Sigmoid colon (tissue), 7 donors: ENCODE data around the gene CFTR. TPM values are rescaled to one million over a fixed set of nuclear protein-coding genes. Genes with fewer than 3 reads are reported as not detected.
"Not testable (repeated sequence)": the region's sequence is repeated elsewhere in the genome, so short reads cannot be mapped to it uniquely, and the experiment has no call there.

Experiments
- DNase-seq: peaks from one replicate; pipeline ENCODE4 v3.0.0-alpha.2; 2019
- H3K27ac ChIP-seq, 4 donors: fragments of 200-600 bp; sonication (generic); one replicate each; pipeline ENCODE4 v1.5.1; 2016 to 2019; ENCODE audit warnings: mild to moderate bottlenecking in 1 of 4
- H3K27me3 ChIP-seq, 3 donors: fragments of 200-600 bp; sonication (generic); one replicate each; pipeline ENCODE4 v1.5.1; 2019; ENCODE audit warnings: mild to moderate bottlenecking in 1 of 3
- H3K36me3 ChIP-seq, 4 donors: fragments of 200-600 bp; sonication (generic); one replicate each; pipeline ENCODE4 v1.5.1; 2016 to 2019
- H3K4me1 ChIP-seq, 4 donors: fragments of 200-600 bp; sonication (generic); one replicate each; pipeline ENCODE4 v1.5.1; 2017 to 2019
- H3K4me3 ChIP-seq, 4 donors: fragments of 200-600 bp; sonication (generic); one replicate each; pipeline ENCODE4 v1.5.1; 2017 to 2019; ENCODE audit warnings: mild to moderate bottlenecking in 2 of 4, moderate library complexity in 1 of 4
- H3K9me3 ChIP-seq, 4 donors: fragments of 200-600 bp in 3 of 4; sonication (generic) in 3 of 4; one replicate each; pipeline versions ENCODE4 v1.5.1 to v1.6.1; 2013 to 2019
- EP300 ChIP-seq, 4 donors: sonication (generic); formaldehyde crosslinking; IDR thresholded peaks; one replicate each; pipeline ENCODE4 v1.6.1; 2017; ENCODE audit warnings: antibody characterized with exemption in 4 of 4
- POLR2A ChIP-seq, 2 donors: fragments of 450-650 bp; IDR thresholded peaks; one replicate each; pipeline ENCODE4 v1.6.1; 2016; ENCODE audit warnings: antibody characterized with exemption in 2 of 2, mild to moderate bottlenecking in 2 of 2, moderate library complexity in 2 of 2
- POLR2AphosphoS5 ChIP-seq, 4 donors: sonication (generic); formaldehyde crosslinking; IDR thresholded peaks; one replicate each; pipeline ENCODE4 v1.6.1; 2017; ENCODE audit warnings: antibody characterized with exemption in 4 of 4
- WGBS, 2 donors: extraction: QIAGEN DNeasy Blood & Tissue Kit; methylation state at CpG; one replicate each; pipeline ENCODE4 v1.1.7; 2013; 5-methylcytosine and 5-hydroxymethylcytosine counted together
- intact Hi-C: fragments of 100-400 bp; cut with DNase I; formaldehyde crosslinking; loops from one replicate; pipeline ENCODE4 v1.15.1; 2023
- polyA plus RNA-seq, 3 donors: library from polyadenylated mRNA; stranded (reverse); fragments of 200-250 nt; gene quantifications; one replicate each; pipeline ENCODE4 v1.2.3, GENCODE V29; 2013
- total RNA-seq, 4 donors: library from RNA; depleted of rRNA; stranded (reverse); fragments of >200 nt; gene quantifications; one replicate each; pipeline ENCODE4 v1.1.0, GENCODE V29; 2016
- TF ChIP-seq, protein P1 (sequence below), 4 experiments: fragments of 450-650 bp in 3 of 4; fragments of 200-600 bp in 1 of 4; IDR thresholded peaks; one replicate each; pipeline ENCODE4 v1.5.1; 2016 to 2019; ENCODE audit warnings: antibody characterized with exemption in 4 of 4, mild to moderate bottlenecking in 3 of 4, moderate library complexity in 2 of 4
- donor health status: healthy with polysubstance abuse.
- donor health status: Bipolar disorder and iron deficiency.
- donor health status: healthy.

Gene CFTR
- total and polyA plus RNA-seq, 7 donors = under 0.01 to 39.9 (median 3.4) TPM; not detected in 1

DNA sequence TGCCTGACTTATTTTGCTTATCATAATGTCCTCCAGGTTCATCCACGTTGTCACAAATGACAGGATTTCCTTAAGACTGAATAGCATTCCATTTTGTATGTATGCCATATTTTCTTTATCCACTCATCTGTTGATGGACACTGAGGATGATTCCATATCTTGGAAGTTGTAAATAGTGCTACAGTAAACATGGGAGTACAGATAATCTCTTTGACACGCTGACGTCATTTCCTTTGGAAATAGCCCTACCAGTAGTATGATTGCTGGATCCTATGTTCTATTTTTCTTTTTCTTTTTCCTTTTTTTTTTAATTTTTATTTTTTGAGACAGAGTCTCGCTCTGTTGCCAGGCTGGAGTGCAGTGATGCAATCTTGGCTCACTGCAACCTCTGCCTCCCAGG, 225.8 kb downstream of the CFTR start:
- intact Hi-C loops = no loop called here
- H3K36me3 ChIP-seq = no peaks in the 10 kb centered on the region
- H3K4me3 ChIP-seq = no peak overlapping the region
- no peaks in the 10 kb centered on the region for H3K4me1 ChIP-seq
- DNase-seq = no peak
- no peaks in the 10 kb centered on the region for H3K9me3 ChIP-seq
- no peaks in the 10 kb centered on the region for H3K27me3 ChIP-seq
- WGBS, 2 donors = 85 to 90% methylated on average over 4 of the region's 4 CpGs
- TF ChIP-seq POLR2AphosphoS5 (IDR thresholded peaks at IDR 0.05) (no peak), EP300 (IDR thresholded peaks at IDR 0.05) (no peak), POLR2A (IDR thresholded peaks at IDR 0.05) (no peak)
- TF ChIP-seq, protein P1, sequence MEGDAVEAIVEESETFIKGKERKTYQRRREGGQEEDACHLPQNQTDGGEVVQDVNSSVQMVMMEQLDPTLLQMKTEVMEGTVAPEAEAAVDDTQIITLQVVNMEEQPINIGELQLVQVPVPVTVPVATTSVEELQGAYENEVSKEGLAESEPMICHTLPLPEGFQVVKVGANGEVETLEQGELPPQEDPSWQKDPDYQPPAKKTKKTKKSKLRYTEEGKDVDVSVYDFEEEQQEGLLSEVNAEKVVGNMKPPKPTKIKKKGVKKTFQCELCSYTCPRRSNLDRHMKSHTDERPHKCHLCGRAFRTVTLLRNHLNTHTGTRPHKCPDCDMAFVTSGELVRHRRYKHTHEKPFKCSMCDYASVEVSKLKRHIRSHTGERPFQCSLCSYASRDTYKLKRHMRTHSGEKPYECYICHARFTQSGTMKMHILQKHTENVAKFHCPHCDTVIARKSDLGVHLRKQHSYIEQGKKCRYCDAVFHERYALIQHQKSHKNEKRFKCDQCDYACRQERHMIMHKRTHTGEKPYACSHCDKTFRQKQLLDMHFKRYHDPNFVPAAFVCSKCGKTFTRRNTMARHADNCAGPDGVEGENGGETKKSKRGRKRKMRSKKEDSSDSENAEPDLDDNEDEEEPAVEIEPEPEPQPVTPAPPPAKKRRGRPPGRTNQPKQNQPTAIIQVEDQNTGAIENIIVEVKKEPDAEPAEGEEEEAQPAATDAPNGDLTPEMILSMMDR (IDR thresholded peaks at IDR 0.05) = no peak
- H3K27ac ChIP-seq = no peak overlapping the region

DNA sequence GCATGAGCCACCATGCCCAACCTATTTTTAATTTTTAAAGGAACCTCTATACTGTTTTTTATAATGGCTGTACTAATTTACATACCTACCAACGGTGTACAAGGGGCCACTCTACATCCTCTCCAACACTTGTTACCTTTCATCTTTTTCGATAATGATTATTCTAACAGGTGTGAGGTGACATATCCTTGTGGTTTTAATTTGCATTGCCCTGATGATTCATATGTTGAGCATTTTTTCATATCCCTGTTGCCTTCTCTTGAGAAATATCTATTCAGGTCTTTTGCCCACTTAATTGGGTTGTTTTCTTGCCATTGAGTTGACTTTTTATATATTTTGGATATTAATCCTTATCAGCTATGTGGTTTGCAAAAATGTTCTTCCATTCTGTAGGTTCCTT, 226.4 kb downstream of the CFTR start:
- DNase-seq = no peak
- no peak for TF ChIP-seq POLR2AphosphoS5 (IDR thresholded peaks at IDR 0.05)
- no peak for TF ChIP-seq POLR2A (IDR thresholded peaks at IDR 0.05)
- TF ChIP-seq EP300 (IDR thresholded peaks at IDR 0.05) = no peak
- TF ChIP-seq, protein P1 (IDR thresholded peaks at IDR 0.05) = no peak
- H3K27me3 ChIP-seq = no peaks in the 10 kb centered on the region
- no peaks in the 10 kb centered on the region for H3K36me3 ChIP-seq
- H3K4me1 ChIP-seq = no peaks in the 10 kb centered on the region
- WGBS, 2 donors = 71 to 72% methylated on average over 2 of the region's 2 CpGs
- H3K9me3 ChIP-seq = no peaks in the 10 kb centered on the region
- intact Hi-C loops = no loop called here
- no peak overlapping the region for H3K27ac ChIP-seq
- H3K4me3 ChIP-seq = no peak overlapping the region

DNA sequence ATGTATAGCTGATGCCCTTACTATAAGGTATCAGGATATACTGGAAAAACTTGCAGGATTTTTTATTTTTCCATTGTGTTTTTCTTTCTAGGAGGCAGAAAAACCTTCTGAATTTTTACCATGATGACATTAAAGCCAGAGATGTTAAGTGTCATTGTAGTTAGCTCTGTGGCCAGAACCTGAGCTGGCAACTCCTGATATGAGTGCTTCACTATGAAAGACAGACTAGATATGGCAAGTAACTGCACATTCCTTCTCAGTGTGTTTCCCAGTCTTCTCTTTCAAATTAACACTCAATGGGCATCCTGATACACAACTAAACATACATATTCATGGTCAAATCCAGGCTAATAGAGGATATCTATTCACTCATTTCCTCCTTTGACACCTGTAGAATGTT, 227.3 kb downstream of the CFTR start:
- DNase-seq = no peak
- Histone ChIP-seq H3K36me3 (no peaks in the 10 kb centered on the region), H3K4me3 (no peak overlapping the region), H3K27ac (no peak overlapping the region), H3K4me1 (no peaks in the 10 kb centered on the region), H3K27me3 (no peaks in the 10 kb centered on the region), H3K9me3 (no peaks in the 10 kb centered on the region)
- intact Hi-C loops = no loop called here
- TF ChIP-seq POLR2AphosphoS5 (IDR thresholded peaks at IDR 0.05) = no peak

DNA sequence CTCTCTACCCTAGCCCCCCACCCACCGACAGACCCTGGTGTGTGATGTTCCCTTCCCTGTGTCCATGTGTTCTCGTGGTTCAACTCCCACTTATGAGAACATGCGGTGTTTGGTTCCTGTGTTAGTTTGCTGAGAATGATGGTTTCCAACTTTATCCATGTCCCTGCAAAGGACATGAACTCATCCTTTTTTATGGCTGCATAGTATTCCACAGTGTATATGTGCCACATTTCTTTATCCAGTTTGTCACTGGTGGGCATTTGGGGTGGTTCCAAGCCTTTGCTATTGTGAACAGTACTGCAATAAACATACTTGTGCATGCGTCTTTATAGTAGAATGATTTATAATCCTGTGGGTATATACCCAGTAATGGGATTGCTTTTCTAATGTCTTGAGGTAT, 228.3 kb downstream of the CFTR start:
- intact Hi-C loops, H3K27me3 ChIP-seq, H3K9me3 ChIP-seq, DNase-seq, H3K36me3 ChIP-seq, H3K4me1 ChIP-seq, H3K4me3 ChIP-seq, H3K27ac ChIP-seq: not testable (repeated sequence)
- 77 to 94% methylated on average over 4 of the region's 4 CpGs for WGBS, 2 donors

DNA sequence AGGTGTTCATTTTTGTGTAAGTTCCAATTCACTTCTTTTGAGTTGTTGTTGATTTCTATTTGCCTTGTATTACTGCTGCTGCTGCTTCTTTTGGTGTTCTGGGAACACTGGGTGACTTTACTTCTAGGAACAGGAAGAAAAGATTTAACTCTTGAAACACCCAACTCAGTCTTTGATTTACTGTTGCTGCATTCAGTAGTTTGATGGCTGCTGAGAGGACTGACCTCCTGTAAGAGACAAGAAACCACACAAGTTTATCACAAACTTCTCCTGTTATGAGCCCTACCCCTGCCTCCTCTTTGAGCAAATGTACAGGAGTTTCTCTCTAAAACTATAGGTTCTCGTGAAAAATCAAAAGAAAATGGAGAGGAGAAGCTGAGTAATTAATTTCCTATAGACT, 231.7 kb downstream of the CFTR start:
- no peaks in the 10 kb centered on the region for H3K9me3 ChIP-seq
- DNase-seq = no peak
- no peak overlapping the region for H3K4me3 ChIP-seq
- H3K36me3 ChIP-seq = no peaks in the 10 kb centered on the region
- no peak overlapping the region for H3K27ac ChIP-seq
- 90 to 94% methylated on average over 1 of the region's 1 CpG for WGBS, 2 donors
- intact Hi-C loops = loop anchor here (10.0 kb wide), 1 partner anchor 257 kb away; no protein-coding TSS in a partner anchor
- TF ChIP-seq EP300 (IDR thresholded peaks at IDR 0.05) (no peak), POLR2A (IDR thresholded peaks at IDR 0.05) (no peak), POLR2AphosphoS5 (IDR thresholded peaks at IDR 0.05) (no peak)
- TF ChIP-seq, protein P1 (IDR thresholded peaks at IDR 0.05) = no peak
- no peaks in the 10 kb centered on the region for H3K4me1 ChIP-seq
- H3K27me3 ChIP-seq = no peaks in the 10 kb centered on the region

DNA sequence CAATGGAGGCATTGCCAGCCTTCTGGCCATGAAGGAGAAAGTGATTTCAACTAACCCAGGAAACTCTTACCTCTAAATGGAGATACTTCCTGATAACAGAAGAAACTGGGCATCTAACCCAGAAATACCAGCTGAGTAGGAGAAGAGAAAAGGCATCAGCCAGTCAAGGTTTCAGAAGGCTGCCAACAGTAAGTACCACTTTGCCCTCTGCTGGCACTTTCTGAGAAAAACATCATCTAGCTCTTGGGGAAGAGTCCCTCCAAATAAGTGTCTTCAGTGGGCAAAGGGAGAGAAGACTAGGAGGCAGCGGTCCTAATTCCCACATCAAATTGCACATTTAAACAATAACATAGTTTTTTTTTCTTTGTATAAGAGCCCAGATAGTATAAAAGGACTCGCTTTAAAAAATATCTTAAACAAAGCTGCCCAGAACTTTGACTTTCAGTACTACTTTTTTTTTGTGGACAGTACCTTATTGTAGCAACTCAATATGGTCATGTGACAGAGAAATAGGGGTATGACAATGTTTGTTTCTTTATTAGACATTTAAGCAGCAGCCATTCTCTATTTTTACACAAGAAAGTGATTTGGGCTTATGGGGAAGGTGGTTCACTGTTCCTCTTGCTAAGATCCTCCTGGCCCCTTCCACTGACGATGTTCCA, 236.1 kb downstream of the CFTR start:
- 59 to 69% methylated on average over 3 of the region's 3 CpGs for WGBS, 2 donors
- H3K4me1 ChIP-seq = no peaks in the 10 kb centered on the region
- H3K9me3 ChIP-seq = no peaks in the 10 kb centered on the region
- no peak overlapping the region for H3K4me3 ChIP-seq
- no peak for DNase-seq
- H3K27me3 ChIP-seq = no peaks in the 10 kb centered on the region
- intact Hi-C loops = loop anchor here (10.0 kb wide), 1 partner anchor 261 kb away; no protein-coding TSS in a partner anchor
- TF ChIP-seq POLR2A (IDR thresholded peaks at IDR 0.05) = no peak
- TF ChIP-seq, protein P1 (IDR thresholded peaks at IDR 0.05) = peak in 3 of 4 experiments; percentile 23 to 49 (median 26)
- H3K36me3 ChIP-seq = peaks cover 0 to 10% (median 0%) of the 10 kb centered on the region in 4 donors
- H3K27ac ChIP-seq = no peak overlapping the region
